ENCODE results near the gene MKI67.

- no peak for TF ChIP-seq CTCF (IDR thresholded peaks at IDR 0.05; ENCODE audit: poor library complexity, severe bottlenecking)
- no peak for TF ChIP-seq POLR2AphosphoS5 (IDR thresholded peaks at IDR 0.05)
- TF ChIP-seq EP300 (conservative IDR thresholded peaks at IDR 0.05; ENCODE audit: poor library complexity, severe bottlenecking), result no peak
- no peak for TF ChIP-seq EZH2 (IDR thresholded peaks at IDR 0.05; ENCODE audit: borderline replicate concordance, insufficient read depth, low read length, poor library complexity, severe bottlenecking)
- TF ChIP-seq REST (IDR thresholded peaks at IDR 0.05; ENCODE audit: borderline replicate concordance), result no peak
- no peak for TF ChIP-seq MXI1 (conservative IDR thresholded peaks at IDR 0.05; ENCODE audit: poor library complexity, severe bottlenecking)
- no peak for TF ChIP-seq RAD21 (conservative IDR thresholded peaks at IDR 0.05)
Measured at GRCh38 chr10:128058106-128058749, 68.0 kb downstream of the MKI67 start.
